Loucy (cell line): Measurements from ENCODE around the gene TBC1D24.
"Not testable (repeated sequence)": the region's sequence is repeated elsewhere in the genome, so short reads cannot be mapped to it uniquely, and the experiment has no call there.

ENCODE experiments used
- H2AFZ ChIP-seq: fragments of 200-600 bp; sonication (generic); 2 replicates; pipeline ENCODE4 v1.6.0; 2016; ENCODE audit warnings: antibody characterized with exemption, mild to moderate bottlenecking, low read length, moderate library complexity
- H3F3A ChIP-seq: fragments of 200-600 bp; 2 replicates; pipeline ENCODE4 v1.6.0; 2016; ENCODE audit warnings: antibody characterized with exemption, low read depth, mild to moderate bottlenecking
- H3K27me3 ChIP-seq: fragments of 200-600 bp; sonication (generic); 2 replicates; pipeline ENCODE4 v1.6.1; 2014; ENCODE audit warnings: low read length, mild to moderate bottlenecking; ENCODE audit not compliant: insufficient read depth, poor library complexity, severe bottlenecking
- H3K36me3 ChIP-seq: fragments of 200-600 bp; sonication (generic); 2 replicates; pipeline ENCODE4 v1.6.1; 2016; ENCODE audit warnings: low read length; ENCODE audit not compliant: insufficient read depth
- H3K4me1 ChIP-seq: fragments of 200-600 bp; sonication (generic); 2 replicates; pipeline ENCODE4 v1.5.1; 2014; ENCODE audit warnings: low read length, mild to moderate bottlenecking; ENCODE audit not compliant: insufficient read depth, poor library complexity, severe bottlenecking
- H3K4me2 ChIP-seq: fragments of 200-600 bp; sonication (generic); 2 replicates; pipeline ENCODE4 v1.6.0; 2014; ENCODE audit warnings: antibody characterized with exemption, low read length, low read depth, mild to moderate bottlenecking; ENCODE audit not compliant: poor library complexity, severe bottlenecking
- H3K4me3 ChIP-seq: fragments of 200-600 bp; sonication (generic); 2 replicates; pipeline ENCODE4 v1.5.1; 2014; ENCODE audit warnings: low read length, mild to moderate bottlenecking, mixed read lengths; ENCODE audit not compliant: poor library complexity, severe bottlenecking
- H3K79me2 ChIP-seq: fragments of 200-600 bp; sonication (generic); 2 replicates; pipeline ENCODE4 v1.6.1; 2014; ENCODE audit warnings: low read length; ENCODE audit not compliant: insufficient read depth
- H3K9ac ChIP-seq: fragments of 200-600 bp; sonication (generic); 2 replicates; pipeline ENCODE4 v1.6.0; 2014; ENCODE audit warnings: mild to moderate bottlenecking, low read depth, low read length, moderate library complexity; ENCODE audit not compliant: poor library complexity, severe bottlenecking
- H3K9me2 ChIP-seq: fragments of 200-600 bp; sonication (generic); replicated peaks from 2 replicates; pipeline ENCODE4 v1.6.1; 2016; ENCODE audit warnings: low read depth, low read length, mixed read lengths
- H3K9me3 ChIP-seq: fragments of 200-600 bp; sonication (generic); 2 replicates; pipeline ENCODE4 v1.6.1; 2014; ENCODE audit warnings: mild to moderate bottlenecking, antibody characterized with exemption, low read length, low read depth; ENCODE audit not compliant: insufficient read depth
- H4K20me1 ChIP-seq: fragments of 200-600 bp; sonication (generic); 2 replicates; pipeline ENCODE4 v1.6.0; 2014; ENCODE audit warnings: antibody characterized with exemption, low read length, mild to moderate bottlenecking; ENCODE audit not compliant: insufficient read depth, poor library complexity, severe bottlenecking
- EZH2phosphoT487 ChIP-seq: fragments of 200-600 bp; IDR thresholded peaks from 2 replicates; pipeline ENCODE4 v1.6.1; 2018; ENCODE audit warnings: antibody characterized with exemption, mild to moderate bottlenecking, moderate library complexity, borderline replicate concordance
- TF ChIP-seq, protein P1 (sequence below): fragments of 200-600 bp; sonication (generic); conservative IDR thresholded peaks from 2 replicates; pipeline ENCODE4 v1.5.1; 2014; ENCODE audit warnings: mild to moderate bottlenecking, antibody characterized with exemption, low read length

TBC1D24 gene

GRCh38 chr16:2477327-2477726 is 2.4 kb downstream of the TBC1D24 start:
- Histone ChIP-seq H3K9me2 (no peaks in the 10 kb centered on the region), H3K4me2 (no peak overlapping the region), H3F3A (no peaks in the 10 kb centered on the region), H2AFZ (no peak overlapping the region), H3K36me3 (no peaks in the 10 kb centered on the region), H4K20me1 (peaks cover 14% of the 10 kb centered on the region), H3K79me2 (peaks cover 52% of the 10 kb centered on the region), H3K9ac (no peak overlapping the region), H3K27me3 (no peaks in the 10 kb centered on the region), H3K9me3 (no peaks in the 10 kb centered on the region), H3K4me1 (peaks cover 12% of the 10 kb centered on the region), H3K4me3 (no peak overlapping the region)
- TF ChIP-seq EZH2phosphoT487: no peak
- TF ChIP-seq, protein P1, sequence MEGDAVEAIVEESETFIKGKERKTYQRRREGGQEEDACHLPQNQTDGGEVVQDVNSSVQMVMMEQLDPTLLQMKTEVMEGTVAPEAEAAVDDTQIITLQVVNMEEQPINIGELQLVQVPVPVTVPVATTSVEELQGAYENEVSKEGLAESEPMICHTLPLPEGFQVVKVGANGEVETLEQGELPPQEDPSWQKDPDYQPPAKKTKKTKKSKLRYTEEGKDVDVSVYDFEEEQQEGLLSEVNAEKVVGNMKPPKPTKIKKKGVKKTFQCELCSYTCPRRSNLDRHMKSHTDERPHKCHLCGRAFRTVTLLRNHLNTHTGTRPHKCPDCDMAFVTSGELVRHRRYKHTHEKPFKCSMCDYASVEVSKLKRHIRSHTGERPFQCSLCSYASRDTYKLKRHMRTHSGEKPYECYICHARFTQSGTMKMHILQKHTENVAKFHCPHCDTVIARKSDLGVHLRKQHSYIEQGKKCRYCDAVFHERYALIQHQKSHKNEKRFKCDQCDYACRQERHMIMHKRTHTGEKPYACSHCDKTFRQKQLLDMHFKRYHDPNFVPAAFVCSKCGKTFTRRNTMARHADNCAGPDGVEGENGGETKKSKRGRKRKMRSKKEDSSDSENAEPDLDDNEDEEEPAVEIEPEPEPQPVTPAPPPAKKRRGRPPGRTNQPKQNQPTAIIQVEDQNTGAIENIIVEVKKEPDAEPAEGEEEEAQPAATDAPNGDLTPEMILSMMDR: no peak

DNA sequence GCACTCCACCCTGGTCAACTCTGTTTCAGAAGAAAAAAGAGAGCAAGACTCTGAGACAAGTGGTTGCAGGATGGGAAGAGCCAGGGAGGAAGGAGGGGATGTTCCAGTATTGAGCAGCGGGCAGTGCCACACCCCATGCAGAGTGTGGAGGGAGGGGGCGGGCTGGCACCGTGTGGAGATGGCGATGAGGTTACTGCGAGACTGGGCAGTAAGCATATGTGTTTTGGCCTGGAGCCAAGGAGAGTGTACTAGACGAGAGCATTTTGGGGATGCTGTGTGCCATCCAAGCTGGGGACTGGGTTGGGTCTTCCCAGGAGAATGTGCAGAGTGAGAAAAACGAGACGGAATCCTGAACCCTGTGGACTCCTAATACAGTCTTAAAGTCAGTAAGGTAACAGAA is 3.4 kb downstream of the TBC1D24 start:
- no peaks in the 10 kb centered on the region for H3F3A ChIP-seq
- peaks cover 12% of the 10 kb centered on the region for H3K4me1 ChIP-seq
- no peak overlapping the region for H2AFZ ChIP-seq
- H3K4me2 ChIP-seq: no peak overlapping the region
- no peak overlapping the region for H3K4me3 ChIP-seq
- peaks cover 50% of the 10 kb centered on the region for H3K79me2 ChIP-seq
- no peaks in the 10 kb centered on the region for H3K9me3 ChIP-seq
- H4K20me1 ChIP-seq: peaks cover 11% of the 10 kb centered on the region
- H3K9ac ChIP-seq: no peak overlapping the region
- TF ChIP-seq, protein P1: no peak
- TF ChIP-seq EZH2phosphoT487: no peak
- no peaks in the 10 kb centered on the region for H3K9me2 ChIP-seq
- no peaks in the 10 kb centered on the region for H3K36me3 ChIP-seq
- H3K27me3 ChIP-seq: no peaks in the 10 kb centered on the region

- H3F3A ChIP-seq: not testable (repeated sequence)
Measured at GRCh38 chr16:2479996-2480395, 5.1 kb downstream of the TBC1D24 start.

DNA sequence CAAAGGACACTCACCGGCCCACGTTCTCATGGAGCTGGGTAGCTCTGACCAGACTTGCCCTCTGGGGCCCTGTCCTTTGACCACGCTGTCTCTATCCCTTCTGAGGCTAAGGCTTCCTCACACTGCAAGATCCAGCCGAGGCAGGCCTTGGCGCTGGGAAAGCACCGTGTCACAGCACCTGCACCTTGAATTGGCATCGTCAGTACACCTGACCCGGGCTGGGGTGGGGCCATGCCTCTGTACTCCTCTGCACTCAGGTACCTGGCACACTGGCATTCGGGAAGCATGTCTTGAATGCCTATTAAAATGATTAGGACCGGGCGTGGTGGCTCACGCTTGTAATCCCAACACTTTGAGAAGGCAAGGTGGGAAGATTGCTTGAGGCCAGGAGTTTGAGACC is 6.0 kb downstream of the TBC1D24 start:
- no peaks in the 10 kb centered on the region for H3K9me2 ChIP-seq

More at GRCh38 chr16:2479996-2480395, 5.1 kb downstream of the TBC1D24 start:
- not testable (repeated sequence) for H2AFZ ChIP-seq, H3K9me3 ChIP-seq, H3K9ac ChIP-seq, H3K36me3 ChIP-seq, H3K4me2 ChIP-seq, H3K9me2 ChIP-seq, H3K27me3 ChIP-seq, H3K4me3 ChIP-seq
- Histone ChIP-seq H3K79me2 (peaks cover 49% of the 10 kb centered on the region), H4K20me1 (peaks cover 10% of the 10 kb centered on the region), H3K4me1 (peaks cover 12% of the 10 kb centered on the region)

More for the DNA sequence above, 6.0 kb downstream of the TBC1D24 start:
- Histone ChIP-seq H3K27me3 (no peaks in the 10 kb centered on the region), H3K4me2 (no peak overlapping the region), H3K9me3 (no peaks in the 10 kb centered on the region), H3K4me3 (no peak overlapping the region), H3K36me3 (no peaks in the 10 kb centered on the region), H3K79me2 (peaks cover 41% of the 10 kb centered on the region), H3K4me1 (peaks cover 10% of the 10 kb centered on the region), H4K20me1 (peaks cover 6% of the 10 kb centered on the region), H3F3A (no peaks in the 10 kb centered on the region), H2AFZ (no peak overlapping the region), H3K9ac (no peak overlapping the region)
- TF ChIP-seq, protein P1: no peak
- no peak for TF ChIP-seq EZH2phosphoT487
